Measurements from ENCODE around the gene CCNK. TPM values are rescaled to one million over a fixed set of nuclear protein-coding genes. Genes with fewer than 3 reads are reported as not detected.

CCNK gene
- total and polyA plus RNA-seq, 2 of the 13 experiments (the other 11 are each of a cell fraction or from before 2014, with no cell fraction given), result 4.9 to 9.7 TPM

GRCh38 chr14:99480917-99481744 is at the start of gene CCNK (continued):
- TF ChIP-seq, protein P1, sequence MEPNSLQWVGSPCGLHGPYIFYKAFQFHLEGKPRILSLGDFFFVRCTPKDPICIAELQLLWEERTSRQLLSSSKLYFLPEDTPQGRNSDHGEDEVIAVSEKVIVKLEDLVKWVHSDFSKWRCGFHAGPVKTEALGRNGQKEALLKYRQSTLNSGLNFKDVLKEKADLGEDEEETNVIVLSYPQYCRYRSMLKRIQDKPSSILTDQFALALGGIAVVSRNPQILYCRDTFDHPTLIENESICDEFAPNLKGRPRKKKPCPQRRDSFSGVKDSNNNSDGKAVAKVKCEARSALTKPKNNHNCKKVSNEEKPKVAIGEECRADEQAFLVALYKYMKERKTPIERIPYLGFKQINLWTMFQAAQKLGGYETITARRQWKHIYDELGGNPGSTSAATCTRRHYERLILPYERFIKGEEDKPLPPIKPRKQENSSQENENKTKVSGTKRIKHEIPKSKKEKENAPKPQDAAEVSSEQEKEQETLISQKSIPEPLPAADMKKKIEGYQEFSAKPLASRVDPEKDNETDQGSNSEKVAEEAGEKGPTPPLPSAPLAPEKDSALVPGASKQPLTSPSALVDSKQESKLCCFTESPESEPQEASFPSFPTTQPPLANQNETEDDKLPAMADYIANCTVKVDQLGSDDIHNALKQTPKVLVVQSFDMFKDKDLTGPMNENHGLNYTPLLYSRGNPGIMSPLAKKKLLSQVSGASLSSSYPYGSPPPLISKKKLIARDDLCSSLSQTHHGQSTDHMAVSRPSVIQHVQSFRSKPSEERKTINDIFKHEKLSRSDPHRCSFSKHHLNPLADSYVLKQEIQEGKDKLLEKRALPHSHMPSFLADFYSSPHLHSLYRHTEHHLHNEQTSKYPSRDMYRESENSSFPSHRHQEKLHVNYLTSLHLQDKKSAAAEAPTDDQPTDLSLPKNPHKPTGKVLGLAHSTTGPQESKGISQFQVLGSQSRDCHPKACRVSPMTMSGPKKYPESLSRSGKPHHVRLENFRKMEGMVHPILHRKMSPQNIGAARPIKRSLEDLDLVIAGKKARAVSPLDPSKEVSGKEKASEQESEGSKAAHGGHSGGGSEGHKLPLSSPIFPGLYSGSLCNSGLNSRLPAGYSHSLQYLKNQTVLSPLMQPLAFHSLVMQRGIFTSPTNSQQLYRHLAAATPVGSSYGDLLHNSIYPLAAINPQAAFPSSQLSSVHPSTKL (CRISPR knock-in tag; IDR thresholded peaks at IDR 0.05), result peak; percentile 27; the same call in 1 of the 2 replicates
- TF ChIP-seq NONO (IDR thresholded peaks at IDR 0.05), result no peak
- TF ChIP-seq NONO (CRISPR knock-in tag; conservative IDR thresholded peaks at IDR 0.05), result peak; percentile 83
- no peak for TF ChIP-seq SNRNP70 (IDR thresholded peaks at IDR 0.05; ENCODE audit: low read depth, low read length)
- TF ChIP-seq ZNF607 (CRISPR knock-in tag; IDR thresholded peaks at IDR 0.05; ENCODE audit: borderline replicate concordance), result peak; percentile 54; the same call in 1 of the 2 replicates
- TF ChIP-seq HOXA9 (CRISPR knock-in tag; IDR thresholded peaks at IDR 0.05; ENCODE audit: borderline replicate concordance), result no peak
- TF ChIP-seq DR1 (CRISPR knock-in tag; IDR thresholded peaks at IDR 0.05), result peak; percentile 94
- TF ChIP-seq THAP11 (CRISPR knock-in tag; IDR thresholded peaks at IDR 0.05), result peak; percentile 93
- peak; percentile 28; the same call in 1 of the 2 replicates for TF ChIP-seq ERF (CRISPR knock-in tag; IDR thresholded peaks at IDR 0.05)
- no peak for TF ChIP-seq KLF11 (CRISPR knock-in tag; IDR thresholded peaks at IDR 0.05)
- TF ChIP-seq POLR2AphosphoS2 (IDR thresholded peaks at IDR 0.05; ENCODE audit: low read depth, low read length), result no peak; the same call in 1 of the 2 replicates
- TF ChIP-seq, protein P2, sequence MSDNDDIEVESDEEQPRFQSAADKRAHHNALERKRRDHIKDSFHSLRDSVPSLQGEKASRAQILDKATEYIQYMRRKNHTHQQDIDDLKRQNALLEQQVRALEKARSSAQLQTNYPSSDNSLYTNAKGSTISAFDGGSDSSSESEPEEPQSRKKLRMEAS (IDR thresholded peaks at IDR 0.05), result peak; percentile 52; the same call in 1 of the 2 replicates
- no peak for TF ChIP-seq SP1 (IDR thresholded peaks at IDR 0.05)
- peak; percentile 91 for TF ChIP-seq SP1 (CRISPR knock-in tag; IDR thresholded peaks at IDR 0.05)
- peak; percentile 51 for TF ChIP-seq ZNF772 (CRISPR knock-in tag; IDR thresholded peaks at IDR 0.05)
- peak; percentile 72 for TF ChIP-seq ELF3 (CRISPR knock-in tag; IDR thresholded peaks at IDR 0.05)
- peak; percentile 48; the same call in 1 of the 2 replicates for TF ChIP-seq ZFX (CRISPR knock-in tag; IDR thresholded peaks at IDR 0.05; ENCODE audit: low read depth)
- peak; percentile 75; the same call in 1 of the 2 replicates for TF ChIP-seq ZBTB7A (CRISPR knock-in tag; IDR thresholded peaks at IDR 0.05)
- no peak for TF ChIP-seq PRMT3 (CRISPR knock-in tag; IDR thresholded peaks at IDR 0.05; ENCODE audit: borderline replicate concordance, low read depth)
- no peak for TF ChIP-seq RELA (CRISPR knock-in tag; IDR thresholded peaks at IDR 0.05)
- peak; percentile 67; the same call in 1 of the 2 replicates for TF ChIP-seq ZNF709 (CRISPR knock-in tag; IDR thresholded peaks at IDR 0.05)
- TF ChIP-seq, protein P3, sequence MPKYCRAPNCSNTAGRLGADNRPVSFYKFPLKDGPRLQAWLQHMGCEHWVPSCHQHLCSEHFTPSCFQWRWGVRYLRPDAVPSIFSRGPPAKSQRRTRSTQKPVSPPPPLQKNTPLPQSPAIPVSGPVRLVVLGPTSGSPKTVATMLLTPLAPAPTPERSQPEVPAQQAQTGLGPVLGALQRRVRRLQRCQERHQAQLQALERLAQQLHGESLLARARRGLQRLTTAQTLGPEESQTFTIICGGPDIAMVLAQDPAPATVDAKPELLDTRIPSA (CRISPR knock-in tag; IDR thresholded peaks at IDR 0.05; ENCODE audit: borderline replicate concordance), result no peak
- peak; percentile 96 for TF ChIP-seq GABPB1 (CRISPR knock-in tag; IDR thresholded peaks at IDR 0.05)
- TF ChIP-seq GATA4 (IDR thresholded peaks at IDR 0.05; ENCODE audit: borderline replicate concordance, low read depth), result 0 out of 2 replicates have a peak, but pooled peaks have one; percentile 16
- TF ChIP-seq CERS6 (CRISPR knock-in tag; IDR thresholded peaks at IDR 0.05), result no peak
- no peak for TF ChIP-seq KDM6A (CRISPR knock-in tag; IDR thresholded peaks at IDR 0.05; ENCODE audit: low read depth)
- no peak for TF ChIP-seq EZH2 (conservative IDR thresholded peaks at IDR 0.05; ENCODE audit: low read depth, low read length)

All from HepG2 (cell line).